ENCODE results near the gene TM2D3.

TM2D3 gene

DNA sequence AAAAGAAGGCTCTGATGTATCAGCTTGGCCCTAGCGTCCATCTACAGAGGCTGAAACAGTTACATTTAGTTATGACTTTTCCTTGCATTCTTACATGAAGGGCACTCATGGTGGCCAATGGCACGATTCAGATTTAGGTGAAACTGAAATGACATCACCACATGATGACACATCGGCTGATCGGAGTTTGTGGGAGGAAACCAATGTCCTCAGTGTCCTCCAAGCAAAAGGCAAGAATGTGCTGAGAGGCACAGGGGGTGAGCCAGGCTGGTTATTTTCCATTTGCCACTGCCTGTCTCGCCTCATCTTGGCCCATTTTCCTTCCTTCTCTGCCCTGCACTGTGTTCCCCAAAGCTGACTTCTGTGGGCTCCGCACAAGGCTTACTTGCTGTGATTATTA lies 37.7 kb upstream of the TM2D3 start:
- no peaks in the 10 kb centered on the region for H3K9me3 ChIP-seq (replicated peaks; ENCODE audit: insufficient read depth, low read length)
- H2AFZ ChIP-seq (ENCODE audit: low read length) = no peak overlapping the region
- H4K20me1 ChIP-seq (ENCODE audit: insufficient read depth, low read length) = no peaks in the 10 kb centered on the region
- no peaks in the 10 kb centered on the region for H3K4me1 ChIP-seq (ENCODE audit: low read length)
- TF ChIP-seq EZH2phosphoT487 (IDR thresholded peaks at IDR 0.05; ENCODE audit: low read length) (no peak), EZH2 (optimal IDR thresholded peaks at IDR 0.05; ENCODE audit: low read depth, low read length) (no peak)
- TF ChIP-seq, protein P1, sequence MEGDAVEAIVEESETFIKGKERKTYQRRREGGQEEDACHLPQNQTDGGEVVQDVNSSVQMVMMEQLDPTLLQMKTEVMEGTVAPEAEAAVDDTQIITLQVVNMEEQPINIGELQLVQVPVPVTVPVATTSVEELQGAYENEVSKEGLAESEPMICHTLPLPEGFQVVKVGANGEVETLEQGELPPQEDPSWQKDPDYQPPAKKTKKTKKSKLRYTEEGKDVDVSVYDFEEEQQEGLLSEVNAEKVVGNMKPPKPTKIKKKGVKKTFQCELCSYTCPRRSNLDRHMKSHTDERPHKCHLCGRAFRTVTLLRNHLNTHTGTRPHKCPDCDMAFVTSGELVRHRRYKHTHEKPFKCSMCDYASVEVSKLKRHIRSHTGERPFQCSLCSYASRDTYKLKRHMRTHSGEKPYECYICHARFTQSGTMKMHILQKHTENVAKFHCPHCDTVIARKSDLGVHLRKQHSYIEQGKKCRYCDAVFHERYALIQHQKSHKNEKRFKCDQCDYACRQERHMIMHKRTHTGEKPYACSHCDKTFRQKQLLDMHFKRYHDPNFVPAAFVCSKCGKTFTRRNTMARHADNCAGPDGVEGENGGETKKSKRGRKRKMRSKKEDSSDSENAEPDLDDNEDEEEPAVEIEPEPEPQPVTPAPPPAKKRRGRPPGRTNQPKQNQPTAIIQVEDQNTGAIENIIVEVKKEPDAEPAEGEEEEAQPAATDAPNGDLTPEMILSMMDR (IDR thresholded peaks at IDR 0.05; ENCODE audit: low read length) = no peak
- DNase-seq = no peak
- no peaks in the 10 kb centered on the region for H3F3A ChIP-seq (ENCODE audit: insufficient read depth, low read length)
- no peaks in the 10 kb centered on the region for H3K27me3 ChIP-seq (replicated peaks; ENCODE audit: insufficient read depth, low read length)
- H3K36me3 ChIP-seq (replicated peaks; ENCODE audit: insufficient read depth, low read length) = no peaks in the 10 kb centered on the region
- H3K4me2 ChIP-seq (ENCODE audit: low read depth, low read length) = no peak overlapping the region
- no peaks in the 10 kb centered on the region for H3K9me2 ChIP-seq (replicated peaks; ENCODE audit: insufficient read depth, low read length)
- no peaks in the 10 kb centered on the region for H3K79me2 ChIP-seq (ENCODE audit: low read length)
- no peak overlapping the region for H3K27ac ChIP-seq (ENCODE audit: low read length)
- no peak overlapping the region for H3K4me3 ChIP-seq (ENCODE audit: low read length)
- no peak overlapping the region for H3K9ac ChIP-seq (ENCODE audit: low read length)

DNA sequence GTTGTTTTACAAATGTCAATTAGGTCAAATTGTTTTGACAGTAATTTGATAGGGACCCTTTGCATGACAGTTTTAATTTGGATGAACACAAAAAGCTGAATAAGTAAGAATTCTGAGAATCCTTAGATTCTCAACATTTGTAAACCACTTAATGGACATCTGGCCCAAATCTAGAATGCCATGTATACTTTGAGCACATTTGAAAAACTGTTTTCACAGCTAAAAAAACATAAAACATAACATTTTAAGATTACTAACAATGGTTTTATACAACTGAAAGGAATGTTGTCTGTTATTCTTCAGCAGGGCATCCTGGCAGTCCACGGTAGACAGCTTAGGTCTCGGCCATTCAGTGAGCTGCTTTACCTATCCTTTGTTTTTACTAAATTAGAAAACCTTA lies 34.5 kb upstream of the TM2D3 start:
- Histone ChIP-seq H3F3A (ENCODE audit: insufficient read depth, low read length) (no peaks in the 10 kb centered on the region), H3K4me2 (ENCODE audit: low read depth, low read length) (no peak overlapping the region), H3K79me2 (ENCODE audit: low read length) (no peaks in the 10 kb centered on the region), H4K20me1 (ENCODE audit: insufficient read depth, low read length) (no peaks in the 10 kb centered on the region), H3K27me3 (replicated peaks; ENCODE audit: insufficient read depth, low read length) (no peaks in the 10 kb centered on the region), H3K9me2 (replicated peaks; ENCODE audit: insufficient read depth, low read length) (no peaks in the 10 kb centered on the region), H2AFZ (ENCODE audit: low read length) (no peak overlapping the region), H3K9me3 (replicated peaks; ENCODE audit: insufficient read depth, low read length) (no peaks in the 10 kb centered on the region), H3K4me1 (ENCODE audit: low read length) (no peaks in the 10 kb centered on the region), H3K27ac (ENCODE audit: low read length) (no peak overlapping the region), H3K36me3 (replicated peaks; ENCODE audit: insufficient read depth, low read length) (no peaks in the 10 kb centered on the region), H3K9ac (ENCODE audit: low read length) (no peak overlapping the region), H3K4me3 (ENCODE audit: low read length) (no peak overlapping the region)
- TF ChIP-seq EZH2phosphoT487 (IDR thresholded peaks at IDR 0.05; ENCODE audit: low read length) = no peak
- no peak for DNase-seq

DNA sequence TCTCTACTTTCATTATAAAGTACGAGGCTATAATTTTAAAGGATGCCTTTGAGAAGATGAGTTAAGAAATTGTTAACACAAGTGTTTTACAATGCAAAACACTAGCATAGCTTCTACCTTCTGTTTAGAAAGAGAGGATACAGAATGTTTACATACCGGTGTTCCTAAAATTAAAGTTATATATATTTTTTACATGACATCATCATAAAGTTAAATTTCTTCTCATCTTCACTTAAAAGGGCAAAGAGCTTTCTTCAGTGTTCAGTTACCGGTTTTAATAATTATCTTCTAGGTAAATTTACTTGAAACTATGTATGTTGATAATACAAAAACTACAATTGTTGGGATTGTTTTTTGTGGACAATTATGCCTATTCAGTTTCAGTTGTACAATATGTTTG lies 32.7 kb upstream of the TM2D3 start:
- Histone ChIP-seq H3K4me2 (ENCODE audit: low read depth, low read length) (no peak overlapping the region), H3K9me2 (replicated peaks; ENCODE audit: insufficient read depth, low read length) (no peaks in the 10 kb centered on the region), H3K79me2 (ENCODE audit: low read length) (no peaks in the 10 kb centered on the region), H3K27me3 (replicated peaks; ENCODE audit: insufficient read depth, low read length) (no peaks in the 10 kb centered on the region), H3F3A (ENCODE audit: insufficient read depth, low read length) (no peaks in the 10 kb centered on the region), H3K4me1 (ENCODE audit: low read length) (no peaks in the 10 kb centered on the region), H3K36me3 (replicated peaks; ENCODE audit: insufficient read depth, low read length) (no peaks in the 10 kb centered on the region), H3K9me3 (replicated peaks; ENCODE audit: insufficient read depth, low read length) (no peaks in the 10 kb centered on the region), H3K27ac (ENCODE audit: low read length) (no peak overlapping the region), H2AFZ (ENCODE audit: low read length) (no peak overlapping the region), H4K20me1 (ENCODE audit: insufficient read depth, low read length) (no peaks in the 10 kb centered on the region), H3K9ac (ENCODE audit: low read length) (no peak overlapping the region), H3K4me3 (ENCODE audit: low read length) (no peak overlapping the region)
- DNase-seq = no peak
- no peak for TF ChIP-seq EZH2 (optimal IDR thresholded peaks at IDR 0.05; ENCODE audit: low read depth, low read length)
- no peak for TF ChIP-seq EZH2phosphoT487 (IDR thresholded peaks at IDR 0.05; ENCODE audit: low read length)
- TF ChIP-seq, protein P1 (IDR thresholded peaks at IDR 0.05; ENCODE audit: low read length) = no peak

DNA sequence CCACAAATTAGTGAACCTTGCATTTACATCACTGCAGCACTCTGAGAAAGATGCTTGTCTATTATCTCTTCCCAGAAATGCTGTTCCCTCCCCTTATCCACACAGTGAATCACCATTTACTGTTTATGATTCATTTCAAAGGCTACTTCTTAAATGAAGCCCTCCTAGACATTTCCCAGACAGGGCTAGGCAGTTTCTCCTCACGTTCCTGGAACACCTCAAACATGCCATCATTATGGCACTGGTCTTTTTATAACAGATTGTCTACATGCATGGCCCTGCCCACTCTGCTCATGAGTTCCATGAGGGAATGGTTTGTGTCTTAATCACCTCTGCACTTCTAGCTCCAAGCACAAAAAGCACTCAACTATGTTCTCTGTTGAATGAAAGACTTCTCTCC lies 32.2 kb upstream of the TM2D3 start:
- DNase-seq = no peak
- H3K4me2 ChIP-seq (ENCODE audit: low read depth, low read length) = no peak overlapping the region
- TF ChIP-seq EZH2 (optimal IDR thresholded peaks at IDR 0.05; ENCODE audit: low read depth, low read length) (no peak), EZH2phosphoT487 (IDR thresholded peaks at IDR 0.05; ENCODE audit: low read length) (no peak)
- TF ChIP-seq, protein P1 (IDR thresholded peaks at IDR 0.05; ENCODE audit: low read length) = no peak
- no peaks in the 10 kb centered on the region for H3K27me3 ChIP-seq (replicated peaks; ENCODE audit: insufficient read depth, low read length)
- no peaks in the 10 kb centered on the region for H4K20me1 ChIP-seq (ENCODE audit: insufficient read depth, low read length)
- no peak overlapping the region for H3K4me3 ChIP-seq (ENCODE audit: low read length)
- no peaks in the 10 kb centered on the region for H3K9me2 ChIP-seq (replicated peaks; ENCODE audit: insufficient read depth, low read length)
- no peaks in the 10 kb centered on the region for H3K79me2 ChIP-seq (ENCODE audit: low read length)
- H3F3A ChIP-seq (ENCODE audit: insufficient read depth, low read length) = no peaks in the 10 kb centered on the region
- H2AFZ ChIP-seq (ENCODE audit: low read length) = no peak overlapping the region
- no peaks in the 10 kb centered on the region for H3K36me3 ChIP-seq (replicated peaks; ENCODE audit: insufficient read depth, low read length)
- H3K9ac ChIP-seq (ENCODE audit: low read length) = no peak overlapping the region
- H3K27ac ChIP-seq (ENCODE audit: low read length) = no peak overlapping the region
- no peaks in the 10 kb centered on the region for H3K4me1 ChIP-seq (ENCODE audit: low read length)
- H3K9me3 ChIP-seq (replicated peaks; ENCODE audit: insufficient read depth, low read length) = no peaks in the 10 kb centered on the region
